AG08395 (cell line): ENCODE results near the gene STARD8.
"Not testable (repeated sequence)": the region's sequence is repeated elsewhere in the genome, so short reads cannot be mapped to it uniquely, and the experiment has no call there.

Experiments used
- DNase-seq: peaks from one replicate; pipeline ENCODE4 v3.0.0; 2012; ENCODE audit warnings: mixed read lengths, low spot score

STARD8 gene

DNA sequence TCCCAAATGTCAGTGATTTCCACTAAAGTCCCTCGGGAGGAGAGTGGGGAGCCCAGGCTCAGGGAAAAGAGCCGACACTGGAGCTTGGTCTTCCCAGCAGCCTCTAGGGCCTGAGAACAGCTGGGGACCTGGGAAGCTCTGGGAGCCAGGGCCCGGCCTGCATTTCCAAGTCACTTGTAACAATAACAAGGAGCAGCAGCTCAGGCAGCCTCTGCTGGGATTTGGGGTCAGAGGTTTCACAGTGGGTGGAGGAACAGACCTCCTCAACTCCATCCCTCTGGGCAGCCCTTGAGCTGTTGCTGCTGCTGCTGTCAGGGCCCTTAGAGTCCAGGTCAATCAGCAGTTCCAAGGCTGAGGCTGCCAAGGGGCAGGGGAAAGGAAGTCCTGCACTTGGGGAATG is 11.1 kb downstream of the STARD8 start:
- DNase-seq: no peak

DNA sequence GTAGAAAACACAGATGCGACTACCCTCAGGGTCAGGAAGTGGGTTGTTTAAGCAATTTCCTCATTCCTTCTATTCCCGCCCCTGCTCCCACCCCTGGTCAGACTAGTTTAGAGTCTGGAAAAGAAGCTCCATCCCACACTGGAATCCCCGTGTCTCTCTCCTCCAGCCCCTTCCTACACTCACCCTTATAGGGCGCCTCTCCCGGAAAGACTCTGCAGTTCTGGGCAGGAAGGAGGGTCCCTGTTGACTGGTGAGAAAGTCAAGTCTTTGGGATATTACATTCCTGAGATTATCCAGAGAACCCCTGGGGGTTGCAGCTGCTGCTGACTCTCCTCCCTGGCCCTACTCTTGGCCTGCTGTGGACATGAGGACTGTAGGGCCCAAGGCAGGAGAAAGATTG is 11.9 kb downstream of the STARD8 start:
- no peak for DNase-seq

DNA sequence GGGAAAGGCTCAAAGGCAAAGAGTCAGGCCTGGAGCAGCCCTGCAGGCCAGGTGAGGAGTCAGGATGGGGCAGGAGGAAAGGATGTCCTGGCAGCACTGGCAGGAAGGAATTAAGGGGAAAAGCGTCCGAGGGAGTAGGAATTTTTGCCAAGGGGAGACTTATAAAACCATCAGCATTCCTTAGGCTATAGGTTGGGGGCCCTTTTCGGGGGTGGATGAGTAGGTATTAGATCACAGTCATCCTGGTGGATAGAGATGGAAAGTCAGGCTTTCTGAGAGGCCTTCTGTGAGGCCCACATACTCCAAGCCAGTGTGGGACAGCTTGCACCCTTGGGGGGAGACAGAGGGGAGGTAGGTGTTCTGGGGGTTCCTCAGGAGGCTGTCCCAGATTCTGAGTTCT is 12.3 kb downstream of the STARD8 start:
- DNase-seq: no peak

GRCh38 chrX:68660746-68661145 is 13.3 kb downstream of the STARD8 start:
- no peak for DNase-seq

GRCh38 chrX:68665502-68665901 is 18.0 kb downstream of the STARD8 start:
- DNase-seq: no peak

DNA sequence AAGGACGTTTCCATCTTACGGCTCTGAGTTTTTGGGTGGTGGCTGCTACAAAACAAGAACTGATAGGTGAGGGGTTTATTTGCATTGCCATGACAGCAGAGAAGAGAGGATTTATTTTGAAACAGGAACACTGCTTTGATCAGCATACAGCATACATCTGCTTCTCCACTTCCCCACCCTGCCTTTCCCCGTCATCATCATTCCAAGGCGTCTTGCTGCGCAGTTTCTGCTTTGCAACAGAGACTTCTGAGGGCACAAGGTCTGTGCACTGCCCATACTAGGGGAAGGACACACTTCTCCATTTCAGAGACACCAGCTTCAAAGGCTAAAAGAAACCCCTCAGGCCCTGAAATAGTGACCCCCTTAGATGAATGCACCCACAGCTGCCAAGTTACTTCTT is 19.1 kb downstream of the STARD8 start:
- DNase-seq: no peak

- no peak for DNase-seq
Measured at GRCh38 chrX:68669094-68669860, 21.8 kb downstream of the STARD8 start.

GRCh38 chrX:68669871-68670270 is 22.4 kb downstream of the STARD8 start:
- DNase-seq: peak; percentile 39

GRCh38 chrX:68671221-68671620 is 23.8 kb downstream of the STARD8 start:
- no peak for DNase-seq

GRCh38 chrX:68672581-68673318 is 25.3 kb downstream of the STARD8 start:
- no peak for DNase-seq

GRCh38 chrX:68675571-68675970 is 28.1 kb downstream of the STARD8 start:
- no peak for DNase-seq

- no peak for DNase-seq
Measured at GRCh38 chrX:68676335-68676734, 28.9 kb downstream of the STARD8 start.

GRCh38 chrX:68677998-68678397 is 30.5 kb downstream of the STARD8 start:
- DNase-seq: no peak

- peak; percentile 24 for DNase-seq
Measured at GRCh38 chrX:68681443-68681941, 34.0 kb downstream of the STARD8 start.

DNA sequence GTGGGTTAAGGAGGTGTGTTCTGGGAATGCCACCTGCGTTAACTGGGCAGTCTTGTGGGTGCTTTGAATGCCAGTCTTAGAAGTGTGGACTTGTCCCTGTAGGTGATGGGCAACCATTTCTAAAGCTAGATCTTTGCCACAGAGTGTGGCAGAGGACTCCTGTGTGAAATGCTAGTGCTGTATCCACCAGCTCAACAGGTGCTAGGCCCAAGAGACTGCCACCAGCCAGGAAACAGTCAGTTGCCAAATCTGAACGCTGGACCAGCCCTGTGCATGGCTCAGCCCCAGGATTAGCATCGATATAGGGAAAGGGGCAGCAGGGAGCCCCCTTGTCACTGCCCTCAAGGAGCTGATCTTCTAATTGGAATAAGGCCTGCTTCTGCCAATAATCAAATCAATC is 35.3 kb downstream of the STARD8 start:
- no peak for DNase-seq

- DNase-seq: no peak
Measured at GRCh38 chrX:68683580-68683979, 36.1 kb downstream of the STARD8 start.

DNA sequence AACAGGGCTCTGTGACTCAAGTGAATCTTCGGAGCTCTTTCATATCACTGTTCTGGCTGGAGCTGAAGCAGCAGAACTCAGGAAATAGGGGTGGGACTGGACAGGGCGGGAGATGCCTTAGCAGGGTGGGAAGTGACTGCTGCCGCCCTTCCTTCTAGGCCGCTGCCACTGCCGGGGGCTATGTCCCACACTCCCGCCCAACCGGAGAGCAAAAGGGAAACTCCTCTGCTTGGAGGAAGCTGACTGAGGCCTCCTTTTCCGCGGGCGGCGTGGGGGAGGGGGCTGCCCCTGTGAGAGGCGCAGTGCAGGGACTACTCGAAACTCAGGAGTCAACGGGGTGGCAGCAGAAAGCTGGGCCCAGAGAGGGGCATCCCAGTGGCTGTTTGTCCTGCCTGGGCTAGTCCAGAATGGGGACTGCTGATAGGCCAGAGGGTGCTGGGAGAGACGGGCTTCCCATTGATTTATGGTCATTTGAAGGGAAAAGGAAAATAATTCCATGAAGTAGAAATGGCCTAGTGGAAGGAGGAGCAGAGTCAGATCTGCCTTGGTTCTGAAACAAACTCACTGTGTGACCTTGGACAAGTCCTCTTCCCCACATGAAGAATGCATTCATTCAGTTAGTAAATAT is 36.9 kb downstream of the STARD8 start:
- DNase-seq: no peak

DNA sequence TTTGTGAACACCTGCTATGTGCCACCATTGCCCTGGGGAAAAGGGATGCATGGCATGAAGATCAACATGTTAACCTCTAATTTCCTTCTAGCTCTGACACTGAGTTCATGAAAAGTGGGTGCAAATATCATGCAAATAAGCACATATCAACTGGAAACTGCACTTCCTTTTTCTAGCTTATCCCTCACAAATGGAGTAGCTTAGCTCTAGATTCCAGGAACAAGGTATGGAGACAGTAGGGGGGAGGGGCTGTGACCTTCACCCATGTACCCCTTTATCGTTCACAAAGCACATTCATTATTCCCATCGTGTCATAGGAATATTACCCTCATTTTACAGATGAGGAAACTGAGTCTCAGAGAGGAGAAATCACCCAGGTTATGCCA is 37.4 kb downstream of the STARD8 start:
- no peak for DNase-seq

- peak; percentile 20 for DNase-seq
Measured at GRCh38 chrX:68685685-68686084, 38.2 kb downstream of the STARD8 start.

GRCh38 chrX:68686097-68686977 is 38.9 kb downstream of the STARD8 start:
- DNase-seq: peak; percentile 25

DNA sequence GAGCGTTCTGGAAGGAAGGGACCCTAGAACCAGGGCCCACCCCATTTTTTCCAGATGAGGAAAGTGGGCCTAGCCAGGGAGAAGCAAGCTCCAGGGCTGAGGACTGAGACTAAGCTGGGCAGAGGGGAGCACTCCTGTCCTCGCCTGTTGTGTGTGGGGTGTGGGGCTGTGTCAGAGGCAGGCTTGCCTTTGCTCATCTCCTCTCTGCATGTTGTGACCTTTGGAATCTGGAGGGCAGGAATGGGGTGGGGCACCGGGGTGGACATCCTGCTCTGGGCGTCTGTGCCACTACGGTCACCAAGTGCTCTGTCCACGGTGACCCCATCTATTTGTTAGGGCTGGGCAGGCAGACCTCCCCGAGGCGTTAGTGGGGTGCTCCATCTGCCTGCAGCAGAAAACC is 41.5 kb downstream of the STARD8 start:
- DNase-seq: not testable (repeated sequence)

- no peak for DNase-seq
Measured at GRCh38 chrX:68690936-68691501, 43.6 kb downstream of the STARD8 start.
